DMS114 treated with DMSO at 0.1 percent for 48 hours (cell line): ENCODE measurements around the gene PMS2.
"Not testable (repeated sequence)": the region's sequence is repeated elsewhere in the genome, so short reads cannot be mapped to it uniquely, and the experiment has no call there.

Experiments used
- DNase-seq: peaks from one replicate; lab custom pipeline; 2025; ENCODE audit not compliant: unreplicated experiment; lab: John Stamatoyannopoulos, UW

The PMS2 gene

GRCh38 chr7:6015917-6016652 lies 7.2 kb upstream of the PMS2 start:
- no peak for DNase-seq

DNA sequence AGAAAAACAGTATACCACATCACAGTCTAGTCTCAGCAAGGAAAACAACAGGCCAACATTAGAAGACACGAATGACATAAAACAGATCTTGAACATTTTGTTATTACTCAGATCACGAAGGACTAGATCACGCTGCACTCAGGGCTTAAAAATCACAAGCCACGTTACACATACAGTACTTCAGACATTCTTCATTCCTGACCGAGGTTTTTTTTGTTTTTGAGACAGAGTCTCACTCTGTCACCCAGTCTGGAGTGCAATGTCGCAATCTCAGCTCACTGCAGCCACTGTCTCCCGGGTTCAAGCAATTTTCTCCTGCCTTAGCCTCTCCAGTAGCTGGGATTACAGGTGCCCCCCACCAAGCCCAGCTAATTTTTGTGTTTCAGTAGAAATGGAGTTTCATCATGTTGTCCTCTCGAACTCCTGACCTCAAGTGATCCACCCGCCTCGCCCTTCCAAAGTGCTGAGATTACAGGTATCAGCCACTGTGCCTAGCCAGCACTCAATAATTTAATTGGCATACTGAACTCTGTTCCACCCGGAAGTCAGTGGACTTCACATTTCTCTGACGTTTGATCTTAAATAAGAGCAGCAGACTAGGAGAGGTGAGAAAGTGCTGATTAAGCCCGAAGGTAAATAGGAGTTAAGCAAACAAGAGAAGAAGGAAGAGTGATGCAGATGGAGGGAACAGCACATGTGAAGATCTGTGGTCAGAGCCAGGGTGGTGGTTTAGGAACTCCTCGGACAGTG lies 3.7 kb upstream of the PMS2 start:
- no peak for DNase-seq

DNA sequence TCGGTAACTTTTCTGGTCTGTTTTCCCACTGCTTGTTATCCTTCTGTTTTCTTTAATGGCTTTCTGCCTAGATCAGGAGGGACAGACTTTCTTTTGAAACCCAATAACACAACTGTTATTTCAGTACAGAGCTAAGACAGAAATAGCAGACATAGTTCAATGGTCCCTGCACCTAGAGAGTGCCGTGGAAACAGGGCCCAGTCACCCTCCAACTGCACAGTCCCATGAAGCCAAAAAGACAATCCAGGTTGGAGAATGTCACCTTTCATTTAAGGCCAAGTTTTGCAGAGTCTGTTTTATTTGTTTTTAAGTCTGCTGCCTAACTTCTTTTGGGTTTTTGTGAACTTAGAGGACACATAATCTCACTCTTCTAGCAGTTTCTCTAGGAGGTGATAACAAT lies 2.7 kb upstream of the PMS2 start:
- no peak for DNase-seq

- DNase-seq: not testable (repeated sequence)
These were observed 1.5 kb upstream of the PMS2 start for GRCh38 chr7:6010370-6010769.

GRCh38 chr7:6007835-6008590 lies 836 bp downstream of the PMS2 start:
- not testable (repeated sequence) for DNase-seq

GRCh38 chr7:6007386-6007785 lies 1.5 kb downstream of the PMS2 start:
- no peak for DNase-seq

- DNase-seq: peak; percentile 76
These were observed 11.5 kb downstream of the PMS2 start for GRCh38 chr7:5997210-5997808.

DNA sequence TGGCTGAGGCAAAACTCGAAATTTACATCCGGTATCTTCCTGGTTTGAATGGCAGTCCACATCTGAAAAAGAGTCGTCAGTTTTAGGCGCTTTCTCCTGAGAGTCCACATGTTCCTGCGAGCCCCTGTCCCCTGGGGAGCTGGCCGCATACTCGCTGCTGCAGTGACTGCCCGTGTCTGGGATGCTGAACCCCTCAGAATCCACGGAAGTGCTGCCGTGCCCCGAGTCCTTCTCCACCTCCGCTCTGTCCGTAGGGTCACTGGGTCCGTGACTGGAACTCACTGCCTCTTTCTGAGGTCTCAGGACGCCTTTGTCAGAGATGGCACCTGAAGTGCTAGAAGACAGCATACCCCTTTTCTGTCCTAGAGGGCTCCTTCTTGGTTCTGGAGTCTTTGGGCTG lies 21.8 kb downstream of the PMS2 start:
- not testable (repeated sequence) for DNase-seq

DNA sequence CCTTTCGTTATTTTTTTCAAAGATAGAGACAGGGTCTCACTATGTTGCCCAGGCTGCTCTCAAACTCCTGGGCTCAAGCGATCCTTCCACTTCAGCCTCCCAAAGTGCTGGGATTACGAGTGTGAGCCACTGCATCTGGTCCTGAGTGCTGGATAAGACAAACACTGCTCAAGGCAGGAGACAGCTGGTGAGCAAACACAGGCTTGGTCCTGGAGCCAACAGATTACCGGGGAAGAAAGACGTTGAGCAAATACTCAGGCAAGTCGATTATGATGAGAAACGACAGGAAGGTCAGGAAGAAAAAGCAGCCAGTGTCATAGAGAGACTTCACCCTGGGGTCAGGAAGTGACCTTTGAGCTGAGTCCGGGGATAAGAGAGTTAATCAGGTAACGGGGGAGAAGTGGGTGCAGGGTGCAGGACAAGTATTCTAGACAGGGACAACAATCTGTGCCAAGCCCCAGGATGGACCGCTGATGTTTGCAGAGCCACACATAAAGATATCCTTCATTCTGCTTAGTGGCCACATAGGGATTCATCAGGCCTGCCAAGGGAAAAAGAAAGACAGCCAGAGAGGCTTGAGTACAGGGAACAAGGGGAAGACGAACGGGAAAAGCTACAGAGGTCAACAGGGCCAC lies 29.1 kb downstream of the PMS2 start:
- DNase-seq: not testable (repeated sequence)

DNA sequence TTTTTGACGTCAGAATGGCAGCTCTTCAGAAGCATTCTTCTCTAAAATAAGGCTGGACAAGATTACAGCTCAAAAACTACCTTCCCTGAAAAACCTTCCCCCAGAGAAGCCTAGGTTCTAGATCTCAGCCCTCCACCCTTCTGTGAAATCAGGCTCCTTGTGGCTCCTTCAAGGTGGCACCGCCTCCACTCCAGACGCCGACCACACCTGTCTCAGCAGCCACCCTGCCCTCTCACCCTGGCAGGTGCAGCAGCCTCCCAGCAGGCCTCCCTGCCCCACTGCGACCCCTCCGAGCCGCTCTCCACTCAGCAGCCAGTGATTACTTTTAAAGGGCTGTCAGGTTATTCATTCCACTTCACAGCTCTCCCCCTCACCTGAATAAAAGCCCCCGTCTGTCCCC lies 35.3 kb downstream of the PMS2 start:
- DNase-seq: not testable (repeated sequence)

- DNase-seq: not testable (repeated sequence)
These were observed 38.4 kb downstream of the PMS2 start, which contains the start of gene RSPH10B for GRCh38 chr7:5970347-5970911. Gene RSPH10B (minus strand): TSS chr7:5970689. CDS start chr7:5967116, 3,573 bp downstream.

GRCh38 chr7:5963810-5964209 lies 45.0 kb downstream of the PMS2 start:
- not testable (repeated sequence) for DNase-seq

GRCh38 chr7:5963205-5963604 lies 45.6 kb downstream of the PMS2 start:
- not testable (repeated sequence) for DNase-seq

DNA sequence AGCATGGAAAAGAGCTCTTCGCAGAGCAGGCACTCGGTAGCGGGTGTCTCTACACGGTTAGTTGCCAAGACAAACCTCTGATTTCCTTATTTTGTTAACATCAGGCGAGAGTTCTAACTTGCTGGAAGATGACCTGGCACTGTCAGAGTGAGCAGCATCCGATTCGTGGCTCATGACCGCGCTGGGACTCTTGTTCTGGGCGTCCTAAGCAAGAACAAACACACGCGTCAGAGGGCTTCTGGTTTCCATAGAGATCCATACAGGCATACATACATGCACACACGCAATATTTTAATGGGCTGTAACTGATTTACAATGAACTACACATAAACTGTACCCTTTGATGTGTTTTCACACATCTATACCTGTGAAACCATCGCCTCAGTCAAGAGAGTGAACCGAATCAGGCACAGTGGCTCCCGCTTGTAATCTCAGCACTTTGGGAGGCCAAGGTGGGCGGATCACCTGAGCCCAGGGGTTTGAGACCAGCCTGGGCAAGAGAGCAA lies 73.9 kb downstream of the PMS2 start:
- not testable (repeated sequence) for DNase-seq

GRCh38 chr7:5931905-5932644 lies 76.8 kb downstream of the PMS2 start:
- DNase-seq: not testable (repeated sequence)

GRCh38 chr7:5931250-5931649 lies 77.6 kb downstream of the PMS2 start:
- not testable (repeated sequence) for DNase-seq

DNA sequence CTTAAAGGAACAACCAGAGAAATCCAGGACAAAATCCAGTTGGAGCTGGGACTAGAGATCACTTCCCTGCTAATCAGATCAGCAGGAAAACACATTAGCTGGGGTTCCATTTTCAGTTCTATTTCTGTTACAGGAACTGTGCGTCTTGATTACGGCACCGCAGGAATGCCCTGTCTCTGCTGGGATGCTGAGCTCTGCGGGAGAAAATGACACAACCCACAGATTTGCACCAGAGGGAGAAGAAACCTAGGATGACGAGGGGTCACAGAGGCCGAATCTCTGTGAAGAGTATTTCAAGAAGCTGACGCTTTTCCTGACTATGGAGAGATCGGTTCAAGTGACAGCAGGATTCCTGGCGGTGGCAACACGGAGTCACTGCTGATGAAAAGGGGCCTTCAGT lies 78.6 kb downstream of the PMS2 start:
- not testable (repeated sequence) for DNase-seq

DNA sequence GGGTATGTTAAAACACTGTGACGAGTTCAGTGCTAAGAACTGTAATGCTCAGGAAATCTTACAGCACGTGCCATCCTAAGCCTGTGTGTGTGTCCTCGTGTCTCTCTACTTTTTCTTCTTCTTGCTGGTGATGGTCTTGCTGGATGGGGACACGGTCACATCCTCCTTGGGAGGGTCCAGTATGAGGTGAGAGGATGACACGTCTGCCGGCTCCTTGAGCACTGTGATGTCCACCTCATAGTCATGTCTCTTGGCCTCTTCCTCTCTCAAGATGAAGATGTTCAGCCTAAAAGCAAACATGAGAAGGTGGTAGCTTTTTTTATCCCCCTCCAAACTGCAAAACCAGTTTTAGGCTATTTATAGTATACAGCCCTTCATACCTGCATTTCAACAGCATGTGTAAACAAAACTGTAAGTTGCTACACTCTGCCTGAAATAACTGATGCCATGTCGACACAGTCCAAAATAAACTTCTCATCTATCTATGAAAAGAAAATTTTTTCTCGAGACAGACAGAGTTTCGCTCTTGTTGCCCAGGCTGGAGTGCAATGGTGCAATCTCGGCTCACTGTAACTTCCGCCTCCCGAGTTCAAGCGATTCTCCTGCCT lies 82.5 kb downstream of the PMS2 start:
- not testable (repeated sequence) for DNase-seq

- not testable (repeated sequence) for DNase-seq
These were observed 84.2 kb downstream of the PMS2 start for GRCh38 chr7:5924630-5925029.
